Nucleus accumbens (tissue), 56 donors: ENCODE data around the gene REN.

ENCODE experiments used
- DNase-seq, 56 donors: peaks; one replicate each; lab custom pipeline; 2025; lab: John Stamatoyannopoulos, UW

Gene REN

DNA sequence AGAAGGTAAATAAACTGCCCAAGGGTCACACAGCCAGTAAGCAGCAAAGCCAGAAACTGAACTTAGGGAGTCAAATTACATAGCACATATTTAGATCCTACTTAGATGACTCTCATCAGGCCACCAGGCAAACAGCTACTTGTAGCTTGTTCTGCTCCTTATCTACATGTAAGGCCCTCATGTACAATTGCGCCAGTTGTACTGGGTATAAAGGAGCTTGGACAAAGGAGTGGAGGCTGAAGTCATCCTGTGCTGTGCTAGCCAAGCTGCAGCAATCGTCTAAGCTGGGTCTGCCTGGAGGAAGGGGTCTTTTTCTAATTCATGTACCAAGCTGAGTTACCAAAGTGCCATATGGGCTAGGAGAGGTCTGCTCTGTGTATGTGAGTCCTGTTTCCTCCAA, 27.0 kb downstream of the REN start:
- DNase-seq: no peak

- DNase-seq: no peak
Observed at GRCh38 chr1:204136814-204137213, 29.3 kb downstream of the REN start.

DNA sequence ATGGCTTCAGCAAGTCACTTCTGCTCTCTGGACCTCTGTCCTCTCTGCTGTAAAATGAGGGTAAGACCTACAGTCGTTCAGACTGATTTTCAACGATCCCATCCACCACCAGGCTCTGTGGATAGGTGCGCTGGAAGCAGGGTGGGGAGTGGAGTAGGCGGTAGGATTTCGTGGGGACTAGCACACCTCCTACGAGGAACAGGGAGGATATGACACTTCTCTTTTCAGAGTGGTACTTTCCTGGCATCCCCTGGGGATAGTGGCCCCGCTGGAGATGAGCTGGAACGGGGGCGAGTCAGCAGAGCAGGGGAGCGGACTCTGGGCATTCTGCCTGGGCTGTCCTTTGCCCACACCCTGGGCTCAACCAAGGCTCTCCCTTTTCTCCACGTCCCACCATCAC, 32.0 kb downstream of the REN start:
- DNase-seq: peak in 3 of 56 donors; percentile 10 to 15 (median 10)

DNA sequence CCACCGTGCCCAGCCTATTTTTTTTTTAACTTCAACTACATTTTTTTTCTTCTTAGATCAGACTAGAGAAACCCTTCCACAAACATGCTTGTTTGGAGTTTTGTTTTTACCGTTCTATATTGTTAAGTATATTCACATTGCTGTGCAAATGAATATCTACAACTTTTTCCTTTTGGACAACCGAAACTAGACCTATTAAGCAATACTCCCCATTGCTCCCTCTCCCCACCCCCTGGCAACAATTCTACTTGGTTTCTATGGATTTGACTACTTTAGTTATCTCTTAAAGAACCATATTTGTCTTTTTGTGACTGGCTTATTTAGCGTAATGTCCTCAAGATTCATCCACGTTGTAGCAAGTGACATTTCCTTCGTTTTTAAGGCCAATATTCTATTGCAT, 33.4 kb downstream of the REN start:
- no peak for DNase-seq

- DNase-seq: no peak
Observed at GRCh38 chr1:204131978-204132377, 34.2 kb downstream of the REN start.

DNA sequence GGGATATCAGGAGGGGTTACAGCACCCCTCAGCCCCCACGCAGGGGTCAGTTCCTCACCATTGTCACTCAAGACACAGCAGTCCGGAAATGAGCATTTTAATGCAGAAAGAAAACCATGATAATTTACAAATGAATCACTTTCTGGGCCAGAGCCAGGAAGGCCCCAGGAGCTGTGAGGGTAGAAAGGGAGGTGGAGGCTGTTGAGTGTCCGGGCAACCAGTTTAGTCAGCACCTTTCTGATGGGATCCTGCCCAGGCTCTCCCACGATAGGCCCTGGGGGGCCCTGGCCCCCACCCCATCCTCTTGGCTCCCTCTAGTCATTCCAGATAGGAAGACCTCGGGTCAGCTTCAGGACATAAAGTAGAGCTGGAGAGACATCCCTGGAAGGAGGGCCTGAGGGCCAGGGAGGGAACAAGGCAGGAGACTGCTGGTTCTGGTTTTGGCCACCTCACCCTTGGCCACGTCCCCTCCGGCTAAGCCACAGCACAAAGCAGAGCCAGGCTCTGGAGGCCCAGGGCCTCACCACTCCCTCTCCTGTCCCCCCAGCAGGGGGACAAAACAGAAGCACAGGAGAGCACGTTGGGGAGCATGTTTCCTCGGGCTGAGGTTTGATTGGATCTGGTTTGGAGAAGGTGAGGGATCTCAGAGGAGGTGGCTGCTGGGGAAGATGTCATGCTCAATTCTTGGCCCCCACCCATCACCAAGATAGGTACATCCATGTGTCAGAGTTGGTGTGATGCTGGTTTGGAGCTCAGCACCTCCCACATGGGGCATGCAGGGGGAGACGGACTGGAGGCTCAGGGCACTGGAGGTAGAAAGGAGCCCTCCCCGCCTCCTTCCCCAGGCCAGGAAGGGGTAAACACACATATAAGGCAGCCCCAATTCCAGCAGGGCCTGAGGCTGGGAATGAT, 34.9 kb downstream of the REN start:
- no peak for DNase-seq

GRCh38 chr1:204130178-204130577, 36.0 kb downstream of the REN start:
- peak in 4 of 56 donors; percentile 14 to 25 (median 20) for DNase-seq

GRCh38 chr1:204128964-204129896, 36.9 kb downstream of the REN start:
- DNase-seq: peak in 47 of 56 donors; percentile 7 to 71 (median 45)

DNA sequence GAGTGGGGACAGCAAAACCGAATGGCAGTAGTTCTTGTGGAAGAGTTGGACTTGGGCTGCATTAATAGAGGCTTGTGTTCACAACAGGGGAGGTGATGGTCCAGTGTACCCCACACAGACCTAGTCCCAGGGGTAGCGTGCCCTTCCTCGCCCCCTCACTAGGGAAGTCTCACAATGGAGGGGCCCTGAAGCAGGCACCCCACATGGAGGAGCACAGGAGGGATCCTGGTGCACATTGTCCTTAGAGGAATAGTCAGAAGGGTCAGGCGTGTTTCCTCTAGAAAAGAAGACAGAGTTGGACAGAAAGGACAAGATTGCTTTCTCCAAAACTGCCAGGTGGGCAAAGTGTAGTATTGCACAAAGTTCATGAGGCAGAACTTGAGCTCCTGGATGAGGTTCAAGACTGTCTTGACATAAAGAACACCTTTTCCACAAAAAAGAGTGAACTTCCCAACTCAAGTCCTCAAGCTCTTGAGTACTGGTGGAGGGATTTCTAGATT, 37.6 kb downstream of the REN start:
- no peak for DNase-seq

GRCh38 chr1:204127597-204128242, 38.4 kb downstream of the REN start:
- peak in 39 of 56 donors; percentile 17 to 72 (median 37) for DNase-seq

DNA sequence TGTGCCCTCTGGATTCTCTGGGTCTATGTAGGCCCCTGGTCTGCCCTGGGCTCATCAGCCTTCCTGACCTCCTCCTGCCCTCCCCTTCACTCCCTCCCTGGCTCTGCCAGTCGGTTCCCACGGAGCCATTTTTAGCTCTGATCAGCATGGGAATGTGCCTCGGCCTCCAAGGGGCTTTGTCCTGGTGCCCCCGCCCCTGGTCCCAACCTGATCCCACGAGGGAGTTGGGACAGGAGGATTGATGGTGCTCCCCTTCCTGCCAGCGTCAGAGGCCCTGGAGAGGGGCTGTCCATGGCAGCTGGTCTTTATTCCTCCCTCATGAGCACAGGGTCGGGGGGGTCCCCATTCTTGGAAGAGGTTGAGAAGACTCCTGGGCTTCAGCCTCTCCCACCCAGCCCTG, 39.2 kb downstream of the REN start:
- DNase-seq: no peak

- DNase-seq: peak in 1 of 56 donors; percentile 18
Observed at GRCh38 chr1:204126386-204126785, 39.8 kb downstream of the REN start.

DNA sequence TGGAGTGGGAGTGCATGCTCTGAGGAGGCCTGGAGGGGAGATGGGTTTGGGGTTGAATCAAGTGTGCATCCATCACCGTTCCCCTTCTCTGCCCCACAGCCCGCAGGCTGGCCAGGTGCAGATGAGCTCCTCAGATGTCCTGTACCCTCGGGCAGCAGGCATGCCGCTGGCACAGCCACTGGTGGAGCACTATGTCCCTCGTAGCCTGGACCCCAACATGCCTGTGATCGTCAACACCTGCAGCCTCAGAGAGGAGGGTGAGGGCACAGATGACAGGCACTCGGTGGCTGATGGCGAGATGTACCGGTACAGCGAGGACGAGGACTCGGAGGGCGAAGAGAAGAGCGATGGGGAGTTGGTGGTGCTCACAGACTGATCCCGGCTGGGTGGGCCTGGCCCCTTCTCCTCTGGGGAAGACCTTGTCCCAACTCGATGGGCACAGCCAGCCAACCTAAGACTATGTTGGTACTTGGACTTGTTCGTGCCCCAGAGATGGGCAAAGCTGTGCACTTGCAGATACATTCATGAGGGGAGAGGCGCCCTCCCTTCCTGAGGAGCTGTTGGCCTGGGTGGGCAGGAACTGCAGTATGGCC, 40.3 kb downstream of the REN start:
- DNase-seq: no peak

DNA sequence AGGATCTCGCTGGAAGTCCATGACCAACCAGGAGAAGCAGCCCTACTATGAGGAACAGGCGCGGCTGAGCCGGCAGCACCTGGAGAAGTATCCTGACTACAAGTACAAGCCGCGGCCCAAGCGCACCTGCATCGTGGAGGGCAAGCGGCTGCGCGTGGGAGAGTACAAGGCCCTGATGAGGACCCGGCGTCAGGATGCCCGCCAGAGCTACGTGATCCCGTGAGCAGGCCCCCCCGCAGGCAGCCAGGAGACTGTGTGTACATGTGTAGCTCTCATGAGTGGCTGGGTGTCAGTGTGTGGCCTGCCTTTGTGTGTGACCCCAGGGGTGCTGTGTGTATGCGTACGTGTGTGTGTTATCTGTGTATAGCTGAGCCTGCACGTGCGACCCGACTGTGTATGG, 41.5 kb downstream of the REN start:
- no peak for DNase-seq

DNA sequence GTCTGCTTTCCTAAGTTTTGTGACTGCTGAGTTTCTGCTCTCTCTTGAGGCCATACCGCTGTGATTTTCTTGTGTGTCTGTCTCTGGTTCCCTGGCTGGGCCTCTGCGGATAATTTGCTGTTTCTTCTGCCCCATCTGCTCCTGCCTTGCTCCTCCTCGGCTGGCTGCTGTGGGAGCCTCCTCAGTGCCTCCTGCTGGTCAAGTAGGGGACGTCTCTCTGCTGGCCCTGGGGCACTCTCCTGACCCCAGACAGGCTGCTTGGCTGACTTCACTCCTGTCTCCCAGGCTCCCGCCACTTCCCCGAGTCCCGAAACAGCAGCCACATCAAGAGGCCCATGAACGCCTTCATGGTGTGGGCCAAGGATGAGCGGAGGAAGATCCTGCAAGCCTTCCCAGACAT, 42.8 kb downstream of the REN start:
- no peak for DNase-seq

- no peak for DNase-seq
Observed at GRCh38 chr1:204121840-204122555, 44.1 kb downstream of the REN start.

DNA sequence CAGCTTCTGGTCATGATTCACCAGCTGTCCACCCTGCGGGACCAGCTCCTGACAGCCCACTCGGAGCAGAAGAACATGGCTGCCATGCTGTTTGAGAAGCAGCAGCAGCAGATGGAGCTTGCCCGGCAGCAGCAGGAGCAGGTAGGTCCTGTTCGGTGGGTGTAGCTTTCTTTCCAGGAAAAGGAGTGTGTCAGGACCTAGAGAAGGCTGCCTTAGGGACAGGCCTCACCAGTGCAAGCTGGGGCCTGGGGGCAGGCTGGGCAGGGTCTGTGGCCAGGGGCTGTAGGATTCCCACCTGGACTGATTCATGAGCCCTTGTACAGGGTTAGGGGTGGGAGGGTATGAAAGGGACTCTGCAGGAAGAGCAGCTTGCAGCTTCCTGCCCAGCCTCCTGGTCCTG, 49.6 kb downstream of the REN start:
- no peak for DNase-seq

GRCh38 chr1:204115116-204115515, 51.0 kb downstream of the REN start:
- no peak for DNase-seq

GRCh38 chr1:204114606-204115005, 51.5 kb downstream of the REN start:
- DNase-seq: no peak

DNA sequence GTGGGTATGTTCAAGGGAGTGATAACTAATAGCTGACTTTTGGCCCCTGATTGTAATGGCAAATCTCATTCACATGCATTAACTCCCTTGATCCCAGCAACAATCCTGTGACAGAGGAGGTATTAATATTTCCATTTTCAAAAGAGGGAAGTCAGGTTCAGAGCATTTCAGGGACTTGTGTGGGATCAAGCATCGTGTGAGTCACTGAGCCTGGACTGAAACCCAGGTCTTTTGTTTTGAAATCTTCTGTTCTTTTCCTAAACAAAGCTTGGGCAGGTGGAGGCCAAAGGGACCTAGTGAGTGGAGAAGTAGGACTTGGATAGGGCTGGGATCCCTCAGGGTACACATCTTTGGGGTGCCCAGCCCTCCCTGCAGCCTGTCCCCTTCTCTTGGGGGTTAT, 52.2 kb downstream of the REN start:
- DNase-seq: no peak
